GM19035 (cell line): ENCODE measurements around the gene CDCP1.
"Not testable (repeated sequence)": the region's sequence is repeated elsewhere in the genome, so short reads cannot be mapped to it uniquely, and the experiment has no call there.

Source experiments
- ATAC-seq: cut with Tn5 transposase; IDR thresholded peaks from one replicate; pipeline ENCODE4 v1.9.1; 2021; ENCODE audit not compliant: unreplicated experiment

Gene CDCP1

GRCh38 chr3:45060165-45060892 is 85.8 kb downstream of the CDCP1 start:
- ATAC-seq, result no peak

- ATAC-seq, result no peak
These were observed 87.0 kb downstream of the CDCP1 start for GRCh38 chr3:45059132-45059531.

DNA sequence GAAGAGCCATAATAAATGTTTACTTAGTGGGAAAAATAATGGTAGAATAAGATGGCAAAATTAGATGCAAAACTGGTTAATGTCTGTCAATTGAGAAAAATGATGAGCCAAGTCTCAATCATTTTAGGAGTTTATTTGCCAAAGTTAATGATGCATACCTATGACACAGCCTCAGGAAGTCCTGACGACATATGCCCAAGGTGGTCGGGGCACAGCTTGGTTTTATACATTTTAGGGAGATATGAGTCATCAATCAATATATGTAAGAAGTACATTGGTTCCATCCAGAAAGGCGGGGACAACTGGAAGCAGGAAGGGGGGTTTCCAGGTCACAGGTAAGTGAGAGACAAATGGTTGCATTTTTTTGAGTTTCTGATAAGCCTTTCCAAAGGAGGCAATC is 88.6 kb downstream of the CDCP1 start:
- ATAC-seq, result no peak

GRCh38 chr3:45056608-45057301 is 89.4 kb downstream of the CDCP1 start:
- no peak for ATAC-seq

- no peak for ATAC-seq
These were observed 90.6 kb downstream of the CDCP1 start for GRCh38 chr3:45055411-45056143.

- ATAC-seq, result no peak
These were observed 91.2 kb downstream of the CDCP1 start for GRCh38 chr3:45055032-45055410.

DNA sequence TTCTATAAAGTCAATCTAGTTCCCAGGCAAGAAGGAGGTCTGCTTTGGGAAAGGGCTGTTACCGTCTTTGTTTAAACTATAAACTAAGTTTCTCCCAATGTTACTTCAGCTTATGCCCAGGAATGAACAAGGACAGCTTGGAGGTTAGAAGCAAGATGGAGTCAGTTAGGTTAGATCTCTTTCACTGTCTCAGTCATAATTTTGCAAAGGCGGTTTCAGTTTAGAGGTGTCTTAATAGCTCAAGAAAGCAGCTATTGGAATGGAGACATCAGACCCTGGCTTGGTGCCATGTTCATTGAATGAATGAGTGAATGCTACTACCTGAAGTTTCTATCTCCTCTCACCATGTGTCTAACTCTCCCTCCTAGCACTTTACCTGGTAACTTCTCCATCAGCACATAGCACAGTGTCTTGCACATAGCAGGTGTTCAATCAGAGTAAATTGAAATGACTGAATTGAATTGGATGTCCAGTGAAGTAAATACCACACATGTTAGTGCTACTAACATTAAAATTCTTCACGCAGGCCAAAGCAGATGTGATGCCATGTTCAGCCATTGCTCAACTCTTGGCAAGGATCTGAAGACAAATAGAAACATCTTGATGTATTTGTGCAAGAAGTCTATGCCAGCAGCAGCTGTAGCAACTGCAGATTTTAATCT is 91.9 kb downstream of the CDCP1 start:
- no peak for ATAC-seq

- ATAC-seq, result not testable (repeated sequence)
These were observed 92.4 kb downstream of the CDCP1 start for GRCh38 chr3:45053805-45054195.

DNA sequence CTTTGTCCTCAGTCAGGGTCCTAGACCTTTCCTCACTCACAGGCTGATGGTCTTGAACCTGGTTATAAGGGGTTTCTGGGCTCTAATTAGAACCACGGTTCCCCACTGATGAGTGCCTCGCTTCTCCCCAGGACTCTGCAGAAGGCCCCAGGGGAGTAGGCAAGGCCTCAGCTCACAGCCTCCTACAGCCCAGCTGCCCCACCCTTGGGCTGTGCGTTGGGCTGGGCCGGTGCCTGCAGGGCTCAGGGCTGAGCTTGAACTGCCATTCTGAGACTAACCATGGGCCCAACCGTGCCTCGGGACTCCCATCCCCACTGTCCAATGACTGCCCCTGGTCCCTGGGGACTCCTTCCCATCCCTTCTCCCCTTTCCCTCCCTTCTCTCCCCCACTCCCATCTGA is 94.5 kb downstream of the CDCP1 start:
- no peak for ATAC-seq

- ATAC-seq, result no peak
These were observed 96.4 kb downstream of the CDCP1 start for GRCh38 chr3:45049807-45050206.

GRCh38 chr3:45048244-45048643 is 97.9 kb downstream of the CDCP1 start:
- ATAC-seq, result no peak

GRCh38 chr3:45043728-45044299 is 102.4 kb downstream of the CDCP1 start:
- ATAC-seq, result no peak

DNA sequence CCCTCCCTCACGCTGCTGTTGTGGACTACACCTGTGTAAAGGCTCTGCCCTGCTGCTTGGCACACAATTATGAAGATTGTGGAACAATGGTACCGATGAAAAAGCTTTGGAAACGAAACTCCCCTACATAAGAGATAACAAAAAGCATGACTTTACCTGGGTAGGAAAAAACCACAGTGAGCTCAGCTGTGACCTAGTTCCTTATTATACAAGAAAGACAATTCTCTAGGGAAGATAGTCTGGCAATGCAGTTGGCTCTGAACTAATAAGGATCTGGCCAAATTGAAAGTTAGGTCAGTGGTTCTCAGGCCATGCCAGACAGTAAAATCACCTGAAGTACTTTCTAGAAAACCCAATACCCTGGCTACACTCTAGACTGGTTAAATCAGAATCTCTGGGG is 104.0 kb downstream of the CDCP1 start:
- no peak for ATAC-seq

- ATAC-seq, result no peak
These were observed 104.5 kb downstream of the CDCP1 start for GRCh38 chr3:45041666-45042065.

- peak; percentile 70 for ATAC-seq
These were observed 108.3 kb downstream of the CDCP1 start for GRCh38 chr3:45037720-45038455.

DNA sequence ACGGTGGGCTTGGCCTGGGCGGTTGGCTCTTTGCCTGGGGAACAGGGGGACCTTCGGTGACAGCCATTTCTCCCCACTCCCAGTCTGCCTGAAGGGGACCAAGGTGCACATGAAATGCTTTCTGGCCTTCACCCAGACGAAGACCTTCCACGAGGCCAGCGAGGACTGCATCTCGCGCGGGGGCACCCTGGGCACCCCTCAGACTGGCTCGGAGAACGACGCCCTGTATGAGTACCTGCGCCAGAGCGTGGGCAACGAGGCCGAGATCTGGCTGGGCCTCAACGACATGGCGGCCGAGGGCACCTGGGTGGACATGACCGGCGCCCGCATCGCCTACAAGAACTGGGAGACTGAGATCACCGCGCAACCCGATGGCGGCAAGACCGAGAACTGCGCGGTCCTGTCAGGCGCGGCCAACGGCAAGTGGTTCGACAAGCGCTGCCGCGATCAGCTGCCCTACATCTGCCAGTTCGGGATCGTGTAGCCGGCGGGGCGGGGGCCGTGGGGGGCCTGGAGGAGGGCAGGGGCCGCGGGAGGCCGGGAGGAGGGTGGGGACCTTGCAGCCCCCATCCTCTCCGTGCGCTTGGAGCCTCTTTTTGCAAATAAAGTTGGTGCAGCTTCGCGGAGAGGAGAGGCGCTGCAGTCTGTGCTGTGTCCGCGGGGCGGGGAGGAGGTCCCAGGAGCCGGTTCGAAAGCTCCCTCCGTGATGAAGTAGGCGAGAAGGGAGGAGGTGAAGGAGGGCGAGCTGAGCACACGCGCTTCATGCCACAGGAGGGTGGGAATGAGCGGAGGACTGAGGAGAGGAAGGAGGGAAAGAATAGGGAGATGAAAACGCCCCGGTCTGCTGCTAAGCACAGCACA is 110.5 kb downstream of the CDCP1 start:
- ATAC-seq, result no peak

GRCh38 chr3:45034612-45035252 is 111.4 kb downstream of the CDCP1 start:
- ATAC-seq, result no peak

- ATAC-seq, result no peak
These were observed 112.4 kb downstream of the CDCP1 start for GRCh38 chr3:45033791-45034190.
